ENCODE measurements around the gene TMEM232.
"Not testable (repeated sequence)": the region's sequence is repeated elsewhere in the genome, so short reads cannot be mapped to it uniquely, and the experiment has no call there.

TMEM232 gene

DNA sequence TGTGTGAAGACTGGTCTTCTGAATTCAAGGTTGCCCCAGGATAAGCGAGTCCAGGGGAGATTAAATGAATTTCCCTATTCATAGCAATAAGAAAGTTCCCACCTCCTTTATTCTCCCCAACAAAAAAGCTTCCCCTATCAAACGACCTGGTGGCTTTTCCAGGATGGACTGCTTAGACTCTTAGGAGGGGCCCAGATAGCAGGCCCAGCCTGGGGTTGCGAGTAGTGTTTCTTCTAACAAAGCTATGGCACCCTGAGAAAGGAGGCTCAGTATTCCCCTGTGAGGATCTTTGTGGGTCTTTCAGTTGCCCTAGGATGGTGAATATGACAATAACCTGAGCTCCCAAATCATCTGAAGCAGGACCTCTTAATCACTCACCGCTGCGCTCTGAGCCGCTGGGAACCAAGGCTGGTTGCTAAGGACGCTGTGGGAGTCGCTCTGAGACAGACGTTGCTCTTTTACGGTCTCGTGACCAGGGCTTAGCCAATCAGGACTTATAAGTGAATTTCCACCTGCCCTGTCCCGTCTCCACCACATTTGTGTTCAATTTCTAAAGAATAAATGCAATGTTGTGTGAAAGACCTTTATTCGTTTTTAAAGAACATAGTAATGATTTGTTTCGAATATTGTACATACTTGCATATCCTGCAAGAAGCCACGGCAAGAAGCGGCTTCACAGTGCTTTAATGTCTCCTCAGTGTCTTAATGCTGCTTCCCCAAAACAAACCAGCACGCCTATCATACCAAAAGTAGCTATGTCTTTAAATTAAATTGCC is at the start of gene TMEM232:
Gene TMEM232 (minus strand): TSS at position 423 of the 776 bp plus-strand sequence. CDS start 59,319 bp downstream, outside the sequence.
- intact Hi-C loops (cut with DNase I) = no loop called here

DNA sequence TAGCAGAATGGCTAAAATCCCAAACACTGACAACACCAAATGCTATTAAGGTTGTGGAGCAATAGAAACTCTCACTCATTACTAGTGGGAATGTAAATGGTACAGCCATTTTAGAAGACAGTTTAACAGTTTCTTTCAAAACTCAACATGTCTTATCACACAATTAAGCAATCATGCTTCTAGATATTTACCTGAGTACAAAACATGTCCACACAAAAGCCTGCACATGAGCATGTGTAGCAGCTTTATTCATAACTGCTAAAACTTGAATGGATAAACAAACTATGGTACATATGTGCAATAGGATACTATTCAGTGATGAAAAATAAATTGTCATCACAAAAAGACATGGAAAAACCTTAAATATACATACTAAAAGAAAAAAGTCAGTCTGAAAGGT is 43.8 kb upstream of the TMEM232 start:
- intact Hi-C loops (cut with DNase I) = no loop called here
- no peak for DNase-seq

More for the DNA sequence above, at the start of gene TMEM232:
- peak; percentile 55 to 95 (median 78) for DNase-seq

DNA sequence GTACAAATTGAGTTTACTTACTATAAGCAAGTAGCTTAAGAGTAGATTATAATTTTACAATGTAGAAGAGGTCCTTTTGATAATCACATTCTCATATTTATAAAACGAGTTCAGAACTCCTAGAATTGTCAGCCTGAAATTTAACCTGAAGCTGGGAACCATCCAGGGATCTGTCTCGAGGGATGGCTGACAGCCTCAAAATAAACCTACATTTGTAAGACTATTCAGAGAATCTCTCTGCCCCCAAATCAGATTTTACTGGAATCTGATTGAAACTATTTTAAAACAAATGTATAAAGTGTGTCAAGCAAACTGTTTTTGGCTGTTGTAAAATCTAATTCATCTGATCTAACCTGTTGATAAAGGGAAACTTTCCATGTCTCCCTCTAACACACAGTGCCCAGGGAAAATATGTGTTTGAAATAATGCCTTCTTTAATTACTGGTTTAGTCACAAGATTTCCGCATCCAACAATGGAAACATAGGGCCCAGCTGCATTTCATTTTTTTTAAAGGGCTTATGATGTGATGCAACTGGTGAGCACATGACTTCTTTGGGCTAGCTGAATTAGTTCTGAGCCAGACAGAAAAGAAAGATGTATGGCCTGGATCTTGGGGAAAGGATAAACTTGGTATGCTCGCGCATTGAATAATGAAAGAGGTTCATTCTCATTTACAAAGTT is 42.7 kb upstream of the TMEM232 start:
- intact Hi-C loops (cut with DNase I) = no loop called here
- DNase-seq = no peak

DNA sequence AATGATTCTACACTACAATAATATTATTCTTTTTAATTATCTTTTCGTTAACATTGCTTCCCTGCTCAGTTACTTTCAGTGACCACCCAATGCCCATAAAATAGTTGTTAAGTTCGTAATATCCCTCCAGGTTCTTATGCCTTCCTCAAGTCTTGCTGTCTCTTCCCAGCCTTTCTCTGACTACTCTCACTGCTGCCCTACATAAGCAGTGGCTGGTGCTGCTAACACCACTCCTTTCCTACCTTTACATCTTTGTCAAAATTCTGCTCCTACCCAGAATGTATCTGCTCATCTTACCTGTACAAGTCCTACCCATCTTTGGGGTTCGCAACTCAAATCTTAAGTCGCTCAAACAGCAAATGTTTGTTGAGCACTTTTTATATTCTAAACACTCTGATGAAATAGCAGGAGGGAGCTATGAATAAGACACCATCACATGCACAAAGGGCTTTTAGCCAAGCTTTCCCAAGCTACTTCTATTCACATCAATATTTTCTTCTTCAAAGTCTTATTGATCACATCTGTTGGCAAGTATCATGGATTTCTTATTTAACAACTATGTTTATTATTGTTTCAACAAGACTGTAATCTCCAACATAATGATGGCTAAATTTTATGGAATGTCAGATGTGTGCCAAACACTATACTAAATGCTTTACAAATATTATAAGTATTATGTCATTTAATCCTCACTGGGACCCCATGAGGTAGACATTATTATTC is 41.8 kb upstream of the TMEM232 start:
- intact Hi-C loops (cut with DNase I) = no loop called here
- no peak for DNase-seq

DNA sequence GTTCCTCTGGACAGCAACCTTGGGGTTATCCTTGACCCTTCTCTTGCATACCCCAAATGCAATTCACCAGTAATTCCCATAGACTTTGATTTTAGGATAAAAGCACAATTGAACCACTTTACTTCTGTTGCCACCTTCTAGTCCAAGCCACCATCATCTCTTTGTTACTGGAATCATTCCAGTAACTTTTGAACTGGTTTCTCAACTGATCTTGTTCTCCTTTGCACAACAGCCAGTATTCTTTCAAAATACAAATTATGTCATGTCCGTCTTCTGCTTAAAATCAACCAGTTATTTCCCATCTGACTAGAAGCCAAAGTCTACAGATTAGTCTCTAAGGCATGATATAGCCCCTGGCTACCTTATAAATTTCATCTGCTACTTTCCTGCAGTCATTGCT is 33.7 kb upstream of the TMEM232 start:
- intact Hi-C loops (cut with DNase I) = no loop called here
- no peak for DNase-seq

DNA sequence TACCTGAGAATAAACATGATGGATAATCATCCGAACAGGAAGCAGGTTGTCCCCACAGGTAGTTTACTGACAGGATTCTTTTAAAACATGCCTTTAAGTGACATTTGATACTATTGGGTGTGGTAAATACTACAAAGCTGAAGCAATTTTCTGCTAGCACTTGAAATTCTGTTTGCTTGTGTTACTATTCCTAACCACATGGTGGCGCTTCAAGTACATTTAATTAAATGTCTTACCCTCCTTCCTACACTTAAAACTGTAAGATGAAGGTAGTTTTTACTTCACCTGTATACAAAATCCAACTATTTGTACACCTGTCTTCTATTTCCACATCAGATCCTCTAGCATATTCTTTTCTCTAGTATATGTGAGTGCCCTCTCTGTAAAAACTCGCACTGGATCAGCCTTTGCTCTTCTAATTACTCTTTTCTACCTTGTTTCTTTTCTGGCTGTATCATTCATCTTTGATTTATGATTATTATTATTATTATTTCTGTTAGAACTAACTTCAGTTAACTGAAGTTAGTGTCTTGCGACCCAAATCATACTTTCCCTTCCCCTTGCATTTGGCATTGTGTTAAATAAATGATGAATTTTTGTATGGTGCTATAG is 30.8 kb upstream of the TMEM232 start:
- no peak for DNase-seq
- intact Hi-C loops (cut with DNase I) = loop anchor here (5.0 kb wide), 1 partner anchor 335 kb away; the partner anchor contains the start of gene WDR36

DNA sequence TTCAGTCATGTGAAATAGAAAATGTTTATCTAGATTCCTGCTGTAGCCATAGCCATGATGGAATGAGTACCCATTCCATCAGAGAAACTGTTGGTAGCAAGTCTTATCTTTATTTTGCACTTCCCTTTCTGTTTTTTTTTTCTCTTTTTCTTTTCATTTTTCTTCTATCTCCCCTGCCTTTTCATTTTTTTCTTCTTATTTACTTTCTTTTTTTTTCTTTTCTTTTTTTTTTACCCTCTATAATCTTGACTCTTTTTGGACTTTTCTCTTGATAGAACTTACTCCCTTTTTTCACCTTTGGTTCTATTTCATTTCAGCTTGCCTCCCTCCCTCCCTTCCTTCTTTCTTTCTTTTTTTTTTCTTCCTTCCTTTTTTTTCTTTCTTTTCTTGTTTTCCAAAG is 27.7 kb upstream of the TMEM232 start:
- intact Hi-C loops (cut with DNase I) = no loop called here
- DNase-seq = no peak

DNA sequence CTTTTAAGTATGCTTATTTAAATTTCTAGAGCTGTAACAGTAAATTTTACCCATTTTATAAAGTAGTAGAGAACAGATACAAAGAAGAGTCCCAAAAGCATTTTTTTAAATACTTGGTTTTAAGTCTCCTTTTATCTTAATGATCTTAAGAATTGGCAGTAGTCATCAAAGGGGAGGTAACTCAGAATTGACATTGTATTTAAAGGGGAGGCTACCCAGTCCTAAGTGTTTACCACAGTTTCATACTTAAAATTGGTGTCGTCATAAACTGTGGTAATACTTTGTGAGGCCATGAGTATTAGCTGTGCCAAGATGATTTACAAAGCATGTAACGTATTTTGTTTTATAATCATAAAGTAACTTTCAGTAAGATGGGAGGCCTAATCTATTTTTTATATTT is 27.1 kb upstream of the TMEM232 start:
- no peak for DNase-seq
- intact Hi-C loops (cut with DNase I) = no loop called here

DNA sequence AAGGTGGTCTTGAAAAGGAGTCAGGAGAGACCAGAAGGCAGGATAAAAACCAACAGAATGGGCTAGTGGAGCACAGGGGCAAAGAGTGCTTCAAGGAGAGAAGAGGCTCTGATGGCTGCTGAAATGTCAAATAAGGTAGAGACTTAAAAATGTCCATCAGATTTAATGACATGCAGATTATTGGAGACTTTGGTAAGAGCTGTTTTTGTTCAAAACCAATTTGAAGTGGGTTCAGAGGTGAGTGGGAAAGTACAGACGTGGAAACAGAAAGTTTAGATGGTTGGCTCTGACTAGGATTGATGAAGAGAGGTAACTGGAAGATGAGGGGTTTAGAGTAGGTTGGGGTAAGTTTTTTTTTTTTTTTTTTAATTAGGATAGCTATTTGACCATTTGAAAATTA is 26.5 kb upstream of the TMEM232 start:
- intact Hi-C loops (cut with DNase I) = no loop called here
- DNase-seq = no peak

DNA sequence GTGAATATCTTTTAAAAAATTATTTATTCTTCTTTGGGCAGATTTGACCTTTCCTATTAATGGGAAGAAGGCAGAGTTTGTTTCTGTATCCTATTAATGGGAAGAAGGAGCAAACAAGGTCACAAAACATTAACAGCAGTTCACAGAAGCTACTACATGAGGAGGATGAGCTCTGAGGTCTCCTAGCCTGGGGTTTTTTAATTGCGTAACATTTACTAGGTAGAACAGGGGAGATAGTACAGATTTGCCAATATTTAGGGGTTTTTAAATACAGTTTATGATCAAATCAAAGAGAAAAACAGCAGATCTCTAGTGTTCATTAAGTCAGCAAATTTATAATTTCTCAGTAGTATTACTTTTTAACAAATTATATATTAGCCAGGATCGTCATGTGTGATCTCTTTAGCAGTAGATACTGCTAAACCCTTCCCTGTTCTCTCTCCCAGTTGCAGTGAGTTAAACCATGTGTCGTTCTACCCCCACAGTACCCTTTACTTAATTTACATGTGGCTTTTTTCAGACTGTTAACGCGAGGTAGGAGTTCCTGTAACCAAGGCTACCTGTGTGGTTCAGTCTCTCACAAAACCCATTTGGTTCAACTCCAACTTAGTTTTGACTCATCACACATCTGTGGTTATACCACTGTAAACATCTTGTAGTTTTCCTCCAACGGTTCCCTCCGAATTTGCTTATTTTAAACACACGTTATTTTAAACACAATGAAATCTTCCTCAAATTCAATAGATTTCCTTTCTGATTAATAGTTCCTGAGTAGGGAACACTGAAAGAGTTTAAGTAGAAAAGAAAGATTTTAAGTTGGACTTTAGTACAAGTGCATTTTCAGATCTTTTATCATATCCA is 25.7 kb upstream of the TMEM232 start:
- no peak for DNase-seq
- intact Hi-C loops (cut with DNase I) = no loop called here

DNA sequence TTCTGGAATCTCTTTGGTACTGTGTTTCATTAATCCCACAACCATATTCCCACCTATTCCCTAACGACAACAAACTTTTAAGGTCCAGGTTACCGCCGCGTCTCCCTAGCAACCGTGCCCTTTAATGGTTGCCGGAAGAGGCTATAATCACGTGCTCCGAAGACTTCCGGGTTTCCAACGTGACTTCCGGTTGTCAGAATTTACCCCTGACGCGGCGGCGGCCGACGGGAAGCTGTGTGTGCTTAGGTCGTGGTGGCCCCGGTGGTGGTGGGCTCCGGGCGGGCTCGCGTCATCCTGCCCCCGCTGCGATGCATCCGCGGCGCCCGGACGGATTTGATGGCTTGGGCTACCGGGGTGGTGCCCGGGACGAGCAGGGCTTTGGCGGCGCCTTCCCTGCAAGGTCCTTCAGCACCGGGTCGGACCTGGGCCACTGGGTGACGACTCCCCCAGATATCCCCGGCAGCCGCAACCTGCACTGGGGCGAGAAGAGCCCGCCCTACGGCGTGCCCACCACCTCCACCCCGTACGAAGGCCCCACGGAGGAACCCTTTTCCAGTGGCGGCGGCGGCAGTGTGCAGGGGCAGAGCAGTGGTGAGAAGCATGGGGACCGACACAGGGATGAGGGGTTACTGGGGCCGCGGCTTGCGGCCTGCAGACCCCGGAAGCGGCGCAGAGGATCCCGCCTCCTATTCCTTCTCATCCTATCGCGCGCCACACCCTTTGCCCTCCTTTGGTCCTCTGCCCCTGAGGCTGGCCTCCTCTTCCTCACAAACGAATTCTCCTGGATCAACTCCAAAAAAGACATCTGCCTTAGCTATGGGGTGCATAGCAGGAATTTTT is 12.6 kb upstream of the TMEM232 start, which contains the start of gene SLC25A46:
Gene SLC25A46 (plus strand): TSS at position 196 of the 840 bp plus-strand sequence. CDS start 113 bp downstream, at position 309.
- intact Hi-C loops (cut with DNase I) = loop anchor here (5.0 kb wide), 1 partner anchor 353 kb away; the partner anchor contains the start of gene WDR36

DNA sequence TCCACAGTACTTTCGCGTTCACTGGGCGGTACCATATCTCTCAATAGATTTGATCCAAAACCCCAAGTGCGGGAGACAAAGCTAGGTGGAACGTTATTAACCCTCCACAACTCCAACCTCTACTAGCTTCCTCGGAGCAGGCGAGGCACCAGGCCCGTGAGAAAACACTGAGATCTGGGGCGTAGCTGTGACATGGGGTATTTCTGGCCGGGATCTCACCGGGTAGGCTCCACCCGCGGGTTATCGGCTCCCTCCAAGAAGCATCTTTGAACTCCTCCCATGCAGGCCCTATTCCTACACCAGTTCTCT is 12.0 kb upstream of the TMEM232 start:
- intact Hi-C loops (cut with DNase I) = loop anchor here (5.0 kb wide), 1 partner anchor 354 kb away; the partner anchor contains the start of gene WDR36
- peak in 3 of 10 donors; percentile 41 to 85 (median 79) for DNase-seq

More for the DNA sequence above, 12.6 kb upstream of the TMEM232 start, which contains the start of gene SLC25A46:
- peak; percentile 74 to 97 (median 87) for DNase-seq

DNA sequence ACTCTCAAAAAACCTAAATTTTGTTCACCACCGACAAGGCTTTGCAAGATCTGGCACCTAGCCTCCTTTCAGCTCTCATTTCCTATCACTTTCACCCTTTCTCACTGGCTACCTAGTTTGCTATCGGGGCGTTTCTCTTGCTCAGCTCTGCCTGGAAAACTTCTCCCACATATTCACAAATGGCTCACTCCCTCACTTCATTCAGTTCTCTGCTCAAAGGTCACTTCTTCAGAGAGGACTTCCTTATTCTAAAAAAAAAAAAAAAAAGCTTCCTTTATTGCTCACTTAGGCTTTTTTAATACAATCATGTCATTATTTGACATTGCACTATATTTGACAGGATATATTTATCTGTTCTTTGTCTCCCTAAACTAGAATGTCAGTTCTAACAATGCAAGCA is 10.3 kb upstream of the TMEM232 start:
- no peak for DNase-seq
- intact Hi-C loops (cut with DNase I) = loop anchor here (5.0 kb wide), 1 partner anchor 356 kb away; the partner anchor contains the start of gene WDR36

DNA sequence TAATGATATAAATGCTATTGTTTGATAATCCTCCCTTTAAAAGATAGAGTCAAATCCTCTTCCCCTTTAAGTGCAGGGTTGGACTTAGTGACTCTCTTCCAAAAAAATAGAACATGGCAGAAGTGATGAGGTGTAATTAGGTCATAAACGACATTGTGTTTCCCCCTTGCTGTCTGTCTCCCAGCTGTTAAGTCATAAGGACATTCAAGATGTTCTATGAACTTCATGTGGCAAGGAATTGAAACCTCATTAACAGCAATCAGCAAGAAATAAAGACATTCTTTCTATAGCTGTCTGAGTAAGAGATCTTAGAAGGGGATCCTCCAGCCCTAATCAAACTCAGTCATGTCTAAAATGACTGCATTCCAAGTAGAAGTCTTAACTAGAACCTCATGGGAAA is 9.1 kb upstream of the TMEM232 start:
- intact Hi-C loops (cut with DNase I) = loop anchor here (5.0 kb wide), 1 partner anchor 357 kb away; the partner anchor contains the start of gene WDR36
- DNase-seq = no peak

DNA sequence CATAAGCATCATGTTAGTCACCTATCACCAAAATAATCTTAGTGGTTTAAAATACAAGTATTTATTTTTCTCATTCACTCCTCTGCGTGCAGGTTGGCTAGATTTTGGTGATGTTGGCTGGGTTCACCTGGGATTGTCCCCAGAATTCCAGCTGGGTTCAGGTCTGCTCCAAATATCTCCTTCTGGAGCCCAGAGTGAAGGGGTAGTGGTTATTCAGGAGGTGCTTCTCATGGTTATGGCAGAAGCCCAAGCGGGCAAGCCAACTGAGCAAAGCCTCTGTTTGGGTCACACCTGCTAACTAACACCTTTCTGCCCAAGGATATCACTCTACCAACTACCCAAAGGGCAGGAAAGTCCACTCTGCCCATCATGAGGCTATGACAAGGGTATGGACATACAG is 7.6 kb upstream of the TMEM232 start:
- DNase-seq = no peak
- intact Hi-C loops (cut with DNase I) = no loop called here

DNA sequence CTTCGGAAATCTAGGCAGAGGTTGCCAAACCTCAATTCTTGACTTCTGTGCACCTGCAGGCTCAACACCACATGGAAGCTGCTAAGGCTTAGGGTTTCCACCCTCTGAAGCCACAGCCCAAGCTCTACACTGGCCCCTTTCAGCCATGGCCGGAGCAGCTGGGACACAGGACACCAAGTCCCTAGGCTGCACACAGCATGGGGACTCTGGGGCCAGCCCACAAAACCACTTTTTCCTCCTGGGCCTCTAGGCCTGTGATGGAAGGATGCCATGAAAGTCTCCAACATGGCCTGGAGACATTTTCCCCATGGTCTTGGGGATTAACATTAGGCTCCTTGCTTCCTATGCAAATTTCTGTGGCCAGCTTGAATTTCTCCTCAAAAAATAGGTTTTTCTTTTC is 5.0 kb upstream of the TMEM232 start:
- peak in 1 of 10 donors; percentile 32 for DNase-seq
- intact Hi-C loops (cut with DNase I) = not testable (repeated sequence)

DNA sequence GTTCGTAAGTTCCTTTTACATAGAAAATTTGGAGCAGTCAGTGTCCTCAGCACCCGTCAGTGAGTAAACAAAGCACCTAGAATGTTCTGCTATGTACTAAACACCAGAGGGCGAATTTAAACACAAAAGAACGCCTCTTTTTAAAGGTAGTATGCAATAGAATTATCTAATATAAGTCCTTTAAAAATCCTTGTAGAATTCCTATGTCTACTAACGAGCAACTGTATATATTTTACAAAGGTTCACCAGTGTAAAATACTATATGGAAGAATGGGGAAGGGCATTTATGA is 499 bp upstream of the TMEM232 start:
- intact Hi-C loops (cut with DNase I) = no loop called here
- DNase-seq = no peak

DNA sequence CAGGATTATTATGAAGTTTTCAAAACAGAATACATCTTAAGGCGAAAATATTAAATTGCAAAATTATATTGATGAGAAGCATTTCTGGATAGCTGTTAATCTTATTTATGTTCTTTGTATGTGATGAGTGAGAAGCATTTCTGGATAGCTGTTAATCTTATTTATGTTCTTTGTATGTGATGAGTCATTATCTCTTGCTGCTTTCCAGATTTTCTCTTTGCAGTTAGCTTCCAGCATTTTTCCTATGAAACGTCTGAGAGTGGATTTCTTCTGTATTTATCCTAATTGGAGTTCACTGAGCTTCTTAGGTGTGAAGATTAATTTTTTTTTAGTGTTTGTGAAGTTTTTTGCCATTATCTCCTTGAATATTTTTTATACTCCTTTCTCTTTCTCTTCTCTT is 8.2 kb downstream of the TMEM232 start:
- DNase-seq = no peak
- intact Hi-C loops (cut with DNase I) = loop anchor here (10.0 kb wide), 1 partner anchor 274 kb away; no protein-coding TSS in a partner anchor

Data from posterior cingulate gyrus (tissue), 11 donors.